H1 (cell line): Measurements from ENCODE around the gene SLC38A1. TPM values are rescaled to one million over a fixed set of nuclear protein-coding genes. Genes with fewer than 3 reads are reported as not detected.

Source experiments
- CTCF ChIA-PET: fragments of 300-600 bp; sonication (Branson Sonifier 250); formaldehyde crosslinking; loops from one replicate; lab custom pipeline; 2021; ENCODE audit not compliant: partially characterized antibody; lab: Charles Lee
- POLR2A ChIA-PET: fragments of 300-600 bp; sonication (Branson Sonifier 250); formaldehyde crosslinking; loops from one replicate; lab custom pipeline; 2021; ENCODE audit warnings: inconsistent platforms; ENCODE audit not compliant: partially characterized antibody; lab: Charles Lee
- DNase-seq, 2 experiments: peaks; one replicate each; pipeline versions ENCODE4 v3.0.0 to v3.0.0-alpha.2; 2010 to 2022; ENCODE audit warnings: low spot score in 2 of 2, low read depth in 1 of 2, mixed read lengths in 1 of 2
- FAIRE-seq: peaks from 2 replicates; lab custom pipeline; 2011; peaks lifted over from hg19 to GRCh38; lab: Jason Lieb, UNC
- H2AFZ ChIP-seq: 2 replicates; pipeline ENCODE4 v1.8.1; 2012; ENCODE audit warnings: low read length, inconsistent platforms
- H2AK5ac ChIP-seq: 2 replicates; pipeline ENCODE4 v1.6.1; 2013; ENCODE audit warnings: low read depth, low read length
- H2BK120ac ChIP-seq: replicated peaks from 2 replicates; pipeline ENCODE3; 2013; ENCODE audit warnings: low read depth, low read length, inconsistent platforms
- H2BK12ac ChIP-seq: 2 replicates; pipeline ENCODE4 v1.6.1; 2013; ENCODE audit warnings: low read depth, low read length
- H2BK15ac ChIP-seq: 2 replicates; pipeline ENCODE4 v1.6.1; 2013; ENCODE audit warnings: low read length
- H2BK20ac ChIP-seq: 2 replicates; pipeline ENCODE4 v1.6.1; 2013; ENCODE audit warnings: low read length
- H2BK5ac ChIP-seq: 2 replicates; pipeline ENCODE4 v1.6.1; 2013; ENCODE audit warnings: low read depth, low read length
- H3K14ac ChIP-seq: 2 replicates; pipeline ENCODE4 v1.6.1; 2013; ENCODE audit warnings: inconsistent platforms; ENCODE audit not compliant: insufficient read length
- H3K18ac ChIP-seq: 2 replicates; pipeline ENCODE4 v1.6.1; 2013; ENCODE audit warnings: low read length; ENCODE audit errors: extremely low read depth
- H3K23ac ChIP-seq: 2 replicates; pipeline ENCODE4 v1.6.1; 2013; ENCODE audit warnings: inconsistent platforms; ENCODE audit not compliant: insufficient read length
- H3K23me2 ChIP-seq: 2 replicates; pipeline ENCODE4 v1.6.1; 2013; ENCODE audit warnings: low read depth, low read length
- H3K27ac ChIP-seq: 2 replicates; pipeline ENCODE4 v1.6.1; 2011; ENCODE audit warnings: low read depth, low read length, inconsistent platforms
- H3K27me3 ChIP-seq, 4 experiments: replicated peaks in 1 of 4; 1 replicate in 1 of 4; 2 replicates in 3 of 4; pipeline versions ENCODE4 v1.6.1 to v1.8.1; 2011 to 2013; ENCODE audit warnings: low read length in 3 of 4, mild to moderate bottlenecking in 3 of 4, inconsistent platforms in 2 of 4, mixed read lengths in 2 of 4, moderate library complexity in 1 of 4; ENCODE audit not compliant: control insufficient read depth in 3 of 4, insufficient read depth in 3 of 4; ENCODE audit errors: extremely low read depth in 1 of 4
- H3K36me3 ChIP-seq, 4 experiments: 2 replicates each; pipeline versions ENCODE4 v1.6.1 to v1.8.1; 2011 to 2013; ENCODE audit warnings: mild to moderate bottlenecking in 4 of 4, low read length in 3 of 4, moderate library complexity in 2 of 4, control low read depth in 1 of 4, inconsistent platforms in 1 of 4; ENCODE audit not compliant: insufficient read depth in 4 of 4, control insufficient read depth in 2 of 4
- H3K4ac ChIP-seq: replicated peaks from 2 replicates; pipeline ENCODE3; 2013; ENCODE audit warnings: low read length, low read depth, mixed read lengths, inconsistent platforms; ENCODE audit not compliant: insufficient read length
- H3K4me1 ChIP-seq, 4 experiments: replicated peaks in 1 of 4; 1 replicate in 1 of 4; 2 replicates in 3 of 4; pipeline versions ENCODE4 v1.6.1 to v1.8.1; 2011 to 2013; ENCODE audit warnings: low read length in 3 of 4, inconsistent platforms in 2 of 4, mixed read lengths in 1 of 4; ENCODE audit not compliant: insufficient read depth in 4 of 4, control insufficient read depth in 3 of 4
- H3K4me2 ChIP-seq, 2 experiments: 2 replicates each; pipeline versions ENCODE4 v1.6.1 to v1.8.1; 2011 to 2013; ENCODE audit warnings: low read depth in 2 of 2, low read length in 2 of 2, control low read depth in 1 of 2, inconsistent platforms in 1 of 2, mild to moderate bottlenecking in 1 of 2; ENCODE audit not compliant: insufficient read depth in 1 of 2
- H3K4me3 ChIP-seq, 4 experiments: fragments of 200-600, 300-600 bp in 1 of 4; sonication (generic), shearing (Covaris generic), sonication (Bioruptor Twin) in 1 of 4; 2 replicates each; pipeline versions ENCODE4 v1.5.1 to v1.8.1; 2011 to 2016; ENCODE audit warnings: low read length in 4 of 4, low read depth in 3 of 4, control low read depth in 2 of 4, inconsistent platforms in 2 of 4, mild to moderate bottlenecking in 2 of 4, mixed read lengths in 1 of 4, moderate library complexity in 1 of 4; ENCODE audit not compliant: insufficient read depth in 2 of 4; ENCODE audit errors: extremely low read depth in 1 of 4
- H3K56ac ChIP-seq: replicated peaks from 2 replicates; pipeline ENCODE3; 2013; ENCODE audit warnings: low read depth, mild to moderate bottlenecking, mixed read lengths, low read length, inconsistent platforms; ENCODE audit not compliant: insufficient read length
- H3K79me1 ChIP-seq: 2 replicates; pipeline ENCODE4 v1.6.1; 2013; ENCODE audit warnings: low read depth, low read length, control low read depth
- H3K79me2 ChIP-seq, 2 experiments: 2 replicates each; pipeline versions ENCODE4 v1.6.1 to v1.8.1; 2012 to 2013; ENCODE audit warnings: low read length in 2 of 2, mild to moderate bottlenecking in 2 of 2, inconsistent platforms in 1 of 2; ENCODE audit not compliant: insufficient read depth in 2 of 2, control insufficient read depth in 1 of 2
- H3K9ac ChIP-seq, 4 experiments: replicated peaks in 1 of 4; 1 replicate in 1 of 4; 2 replicates in 3 of 4; pipeline versions ENCODE4 v1.6.1 to v1.8.1; 2011 to 2013; ENCODE audit warnings: low read depth in 3 of 4, low read length in 3 of 4, control low read depth in 2 of 4, mild to moderate bottlenecking in 2 of 4, moderate library complexity in 2 of 4, inconsistent platforms in 1 of 4; ENCODE audit errors: extremely low read depth in 1 of 4
- H3K9me3 ChIP-seq, 2 experiments: 2 replicates each; pipeline versions ENCODE4 v1.6.1 to v1.8.1; 2012 to 2013; ENCODE audit warnings: mild to moderate bottlenecking in 2 of 2, moderate library complexity in 2 of 2, control low read depth in 1 of 2, inconsistent platforms in 1 of 2, low read depth in 1 of 2, low read length in 1 of 2, mixed read lengths in 1 of 2; ENCODE audit not compliant: insufficient read depth in 2 of 2
- H4K20me1 ChIP-seq, 2 experiments: replicated peaks in 1 of 2; 2 replicates each; pipeline versions ENCODE3 to v1.8.1; 2011 to 2013; ENCODE audit warnings: inconsistent platforms in 2 of 2, low read length in 2 of 2, mild to moderate bottlenecking in 1 of 2; ENCODE audit not compliant: insufficient read depth in 2 of 2, control insufficient read depth in 1 of 2
- H4K5ac ChIP-seq: 2 replicates; pipeline ENCODE4 v1.6.1; 2013; ENCODE audit warnings: low read length, low read depth, mixed read lengths, inconsistent platforms; ENCODE audit not compliant: insufficient read length
- H4K8ac ChIP-seq: 2 replicates; pipeline ENCODE4 v1.8.0; 2013; ENCODE audit warnings: mild to moderate bottlenecking, moderate library complexity, low read length, inconsistent platforms; ENCODE audit not compliant: insufficient read depth; ENCODE audit errors: extremely low read depth
- H4K91ac ChIP-seq: replicated peaks from 2 replicates; pipeline ENCODE3; 2013; ENCODE audit warnings: low read length, mixed read lengths, inconsistent platforms; ENCODE audit not compliant: insufficient read length
- RAD21 ChIP-seq, 2 experiments: IDR thresholded peaks in 1 of 2; conservative IDR thresholded peaks in 1 of 2; 2 replicates each; pipeline ENCODE4 v1.6.1; 2011; ENCODE audit warnings: low read depth in 2 of 2, low read length in 2 of 2, improper control_type of control experiment in 1 of 2, inconsistent platforms in 1 of 2, mild to moderate bottlenecking in 1 of 2, moderate library complexity in 1 of 2
- RFX5 ChIP-seq: IDR thresholded peaks from 2 replicates; pipeline ENCODE4 v1.6.1; 2011; ENCODE audit warnings: low read depth, low read length, improper control_type of control experiment, borderline replicate concordance
- SAP30 ChIP-seq: fragments of 300-600 bp; sonication (generic); IDR thresholded peaks from 2 replicates; pipeline ENCODE4 v1.7.1; 2012; ENCODE audit warnings: low read length, moderate library complexity, mild to moderate bottlenecking, inconsistent platforms; ENCODE audit not compliant: insufficient read depth, insufficient replicate concordance
- SP1 ChIP-seq: IDR thresholded peaks from 2 replicates; pipeline ENCODE4 v1.6.1; 2011; ENCODE audit warnings: low read depth, low read length
- YY1 ChIP-seq: IDR thresholded peaks from 2 replicates; pipeline ENCODE4 v1.6.1; 2011; ENCODE audit warnings: low read depth, mild to moderate bottlenecking, low read length
- WGBS, 2 experiments: shearing (Covaris generic) in 1 of 2; methylation state at CpG; one replicate each; pipeline versions ENCODE4 v1.1.6 to v1.1.7; 2013 to 2015; ENCODE audit warnings: low lambda C conversion rate in 2 of 2, mixed read lengths in 2 of 2, inconsistent platforms in 1 of 2, low coverage in 1 of 2, missing lambda C conversion rate in 1 of 2; ENCODE audit not compliant: insufficient replicate concordance in 2 of 2, insufficient coverage in 1 of 2, insufficient read length in 1 of 2; ENCODE audit errors: extremely low coverage in 1 of 2, missing lambda C conversion rate in 1 of 2; 5-methylcytosine and 5-hydroxymethylcytosine counted together
- polyA plus RNA-seq, 7 experiments: library from polyadenylated mRNA; depleted of rRNA in 3 of 7; stranded (reverse) in 5 of 7; unstranded in 2 of 7; fragments of >200 nt in 5 of 7; fragments of 200-250 nt in 2 of 7; gene quantifications; 1 replicate in 5 of 7; 2 replicates in 1 of 7; 4 replicates in 1 of 7; pipeline versions ENCODE4 v1.2.1 to v1.2.3, GENCODE V29; 2011 to 2013; ENCODE audit warnings: missing spikeins in 2 of 7, mixed read lengths in 2 of 7
- total RNA-seq: library from RNA; stranded (reverse); fragmentation: NEBNext Ultra II Directional; extraction: Animal tissue kit (Norgen Biotek cat#: 25700); gene quantifications from 2 replicates; pipeline ENCODE4 v1.2.1, GENCODE V29; 2021

SLC38A1 gene
- total and polyA plus RNA-seq, 2 of the 8 experiments (the other 6 are each of a cell fraction or from before 2014, with no cell fraction given) = 83.4 to 242 TPM

DNA sequence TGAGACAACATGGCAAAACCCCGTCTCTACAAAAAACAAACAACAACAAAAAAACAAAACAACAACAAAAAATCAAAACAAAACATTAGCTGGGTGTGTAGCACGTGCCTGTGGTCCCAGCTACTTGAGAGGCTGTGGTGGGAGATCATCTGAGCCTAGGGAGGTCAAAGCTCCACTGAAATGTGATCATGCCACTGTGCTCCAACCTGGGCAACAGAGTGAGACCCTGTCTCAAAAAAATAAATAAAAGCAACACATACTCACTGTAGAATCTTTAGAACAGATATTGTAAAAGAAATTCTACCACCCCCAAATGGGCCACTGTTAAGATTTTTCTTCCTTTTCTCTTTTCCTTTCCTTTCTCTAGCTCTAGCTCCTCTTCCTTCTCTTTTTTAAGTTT lies 26.3 kb downstream of the SLC38A1 start:
- Histone ChIP-seq H3K23ac (no peak overlapping the region), H2BK20ac (no peak overlapping the region), H2AK5ac (no peak overlapping the region), H2BK5ac (no peak overlapping the region), H3K56ac (no peak overlapping the region), H2BK120ac (no peak overlapping the region), H2AFZ (no peak overlapping the region), H3K79me2 (peaks cover 36 to 99% of the 10 kb centered on the region in 2 experiments), H4K8ac (no peak overlapping the region), H3K27me3 (no peaks in the 10 kb centered on the region), H3K14ac (no peak overlapping the region), H3K9ac (no peak overlapping the region), H3K4me2 (no peak overlapping the region), H2BK12ac (no peak overlapping the region), H4K91ac (no peak overlapping the region), H3K79me1 (peaks cover 5% of the 10 kb centered on the region), H3K4me1 (no peaks in the 10 kb centered on the region; a peak in 1 of 7 replicates), H2BK15ac (no peak overlapping the region), H3K27ac (no peak overlapping the region), H4K5ac (no peak overlapping the region), H3K4me3 (no peak overlapping the region), H3K23me2 (no peaks in the 10 kb centered on the region; the same call in 1 of the 2 replicates), H3K4ac (no peak overlapping the region), H3K36me3 (peaks cover 2 to 65% (median 41%) of the 10 kb centered on the region in 4 experiments; a peak in 7 of 8 replicates), H4K20me1 (peaks cover 5 to 27% of the 10 kb centered on the region in 2 experiments), H3K9me3 (no peaks in the 10 kb centered on the region), H3K18ac (no peak overlapping the region)
- DNase-seq = no peak
- CTCF ChIA-PET = no interaction called here
- WGBS, 2 experiments = 89% methylated on average over 2 of the region's 2 CpGs; no CpG with 5 or more reads in 1 of the 2 experiments
- no peak for FAIRE-seq
- POLR2A ChIA-PET = interaction anchor here (1.2 to 7.0 kb wide), 3 partner anchors 13 to 27 kb away, joined by 4 to 57 read pairs (median 36); partner anchors contain the start of gene SLC38A1
- no peak for TF ChIP-seq SP1
- no peak for TF ChIP-seq RAD21 (IDR thresholded peaks at IDR 0.05 in 1 of 2, conservative IDR thresholded peaks at IDR 0.05 in 1 of 2; ENCODE audit: low read depth in 2 of 2, low read length in 2 of 2)
- TF ChIP-seq YY1 = no peak
- TF ChIP-seq SAP30 = no peak
- TF ChIP-seq RFX5 = no peak
